HepG2 (cell line): ENCODE measurements around the gene NOXA1. TPM values are rescaled to one million over a fixed set of nuclear protein-coding genes. Genes with fewer than 3 reads are reported as not detected.
A peak's percentile ranks its signal among the peaks of the same experiment; 100 is the strongest.

Experiments used
- ATAC-seq: fragments of 200-7000 bp; cut with Tn5 transposase; 3 replicates; pipeline ENCODE4 v1.9.1; 2020; ENCODE audit warnings: mild to moderate bottlenecking, moderate library complexity
- BruUV-seq: library from RNA; stranded (reverse); fragments of 400-500 nt; replicated peaks from 2 replicates; lab custom pipeline; 2021; lab: Mats Ljungman, UMichigan
- CTCF ChIA-PET: fragments of 300-600 bp; formaldehyde crosslinking; extraction: SDS; loops from one replicate; lab custom pipeline; 2021; ENCODE audit warnings: low total read pairs, inconsistent platforms, low intra/inter-chr PET ratio; lab: Yijun Ruan, JAX
- POLR2A ChIA-PET: fragments of 350-600 bp; sonication (Branson Sonifier 250); formaldehyde crosslinking; loops from one replicate; lab custom pipeline; 2020; ENCODE audit warnings: antibody characterized with exemption, inconsistent platforms; lab: Yijun Ruan, JAX
- DNase-seq: peaks from one replicate; pipeline ENCODE4 v3.0.0-alpha.2; 2015; ENCODE audit warnings: low spot score
- FAIRE-seq: peaks from 3 replicates; lab custom pipeline; 2011; peaks lifted over from hg19 to GRCh38; lab: Jason Lieb, UNC
- H2AFZ ChIP-seq: one replicate; pipeline ENCODE4 v1.6.1; 2011; ENCODE audit warnings: low read length, inconsistent platforms
- H3K27ac ChIP-seq: fragments of 300-600 bp; 3 replicates; pipeline ENCODE4 v1.8.0; 2011; ENCODE audit warnings: mixed run types, mild to moderate bottlenecking, mixed read lengths, low read length, inconsistent platforms; ENCODE audit not compliant: insufficient read depth; ENCODE audit errors: extremely low read length
- H3K27me3 ChIP-seq, 2 experiments: fragments of 200-600 bp in 1 of 2; 2 replicates in 1 of 2; 3 replicates in 1 of 2; pipeline versions ENCODE4 v1.6.0 to v1.8.0; 2011; ENCODE audit warnings: low read length in 2 of 2, mild to moderate bottlenecking in 2 of 2, moderate library complexity in 2 of 2, inconsistent platforms in 1 of 2; ENCODE audit not compliant: insufficient read depth in 2 of 2, control insufficient read depth in 1 of 2
- H3K36me3 ChIP-seq, 2 experiments: fragments of 200-600 bp in 1 of 2; replicated peaks in 1 of 2; 2 replicates in 1 of 2; 3 replicates in 1 of 2; pipeline versions ENCODE4 v1.5.1 to v1.8.0; 2011; ENCODE audit warnings: low read length in 2 of 2, inconsistent platforms in 1 of 2; ENCODE audit not compliant: insufficient read depth in 2 of 2, control insufficient read depth in 1 of 2
- H3K4me1 ChIP-seq: 2 replicates; pipeline ENCODE4 v1.5.1; 2012; ENCODE audit warnings: low read length, inconsistent platforms; ENCODE audit not compliant: insufficient read depth
- H3K4me2 ChIP-seq: 2 replicates; pipeline ENCODE4 v1.6.0; 2011; ENCODE audit warnings: low read depth, low read length, inconsistent platforms
- H3K4me3 ChIP-seq, 3 experiments: fragments of 200-600 bp in 1 of 3; sonication (generic), shearing (Covaris generic) in 1 of 3; replicated peaks in 1 of 3; 2 replicates each; pipeline ENCODE4 v1.5.1; 2011 to 2016; ENCODE audit warnings: low read length in 3 of 3, inconsistent platforms in 2 of 3, low read depth in 2 of 3, mild to moderate bottlenecking in 2 of 3, control low read depth in 1 of 3, mixed read lengths in 1 of 3; ENCODE audit not compliant: insufficient read depth in 1 of 3
- H3K79me2 ChIP-seq: one replicate; pipeline ENCODE4 v1.6.1; 2011; ENCODE audit warnings: low read length, inconsistent platforms; ENCODE audit not compliant: insufficient read depth
- H3K9ac ChIP-seq: 2 replicates; pipeline ENCODE4 v1.6.0; 2011; ENCODE audit warnings: mild to moderate bottlenecking, low read depth, low read length, inconsistent platforms; ENCODE audit not compliant: insufficient read depth
- H3K9me3 ChIP-seq: 2 replicates; pipeline ENCODE4 v1.5.1; 2012; ENCODE audit warnings: mild to moderate bottlenecking, low read length
- H4K20me1 ChIP-seq: 2 replicates; pipeline ENCODE4 v1.6.0; 2011; ENCODE audit warnings: inconsistent platforms, mild to moderate bottlenecking, low read length, moderate library complexity; ENCODE audit not compliant: insufficient read depth
- ATF3 ChIP-seq: sonication (generic); formaldehyde crosslinking; IDR thresholded peaks from 2 replicates; pipeline ENCODE4 v1.4.0; 2020; ENCODE audit warnings: missing genetic modification reagents
- FOSL1 ChIP-seq: sonication (generic); formaldehyde crosslinking; IDR thresholded peaks from 2 replicates; pipeline ENCODE4 v1.9.0; 2021; ENCODE audit warnings: missing genetic modification reagents, borderline replicate concordance
- HDAC1 ChIP-seq: sonication (generic); formaldehyde crosslinking; IDR thresholded peaks from 2 replicates; pipeline ENCODE4 v1.5.1; 2020; ENCODE audit warnings: mild to moderate bottlenecking, missing genetic modification reagents
- HOXA3 ChIP-seq: sonication (generic); formaldehyde crosslinking; IDR thresholded peaks from 2 replicates; pipeline ENCODE4 v1.5.0; 2020; ENCODE audit warnings: missing genetic modification reagents
- NONO ChIP-seq, 2 experiments: fragments of 450-650 bp in 1 of 2; sonication (generic) in 1 of 2; formaldehyde crosslinking in 1 of 2; IDR thresholded peaks in 1 of 2; conservative IDR thresholded peaks in 1 of 2; 2 replicates each; pipeline versions ENCODE4 v1.6.1 to v1.8.0; 2017 to 2022; ENCODE audit warnings: mild to moderate bottlenecking in 1 of 2, missing genetic modification reagents in 1 of 2, moderate library complexity in 1 of 2
- POLR2G ChIP-seq: fragments of 200-400 bp; formaldehyde crosslinking; IDR thresholded peaks from 2 replicates; pipeline ENCODE4 v1.6.1; 2018; ENCODE audit warnings: mild to moderate bottlenecking, low read depth, low read length, moderate library complexity
- RBFOX2 ChIP-seq: fragments of 200-400 bp; formaldehyde crosslinking; IDR thresholded peaks from 2 replicates; pipeline ENCODE4 v1.6.1; 2017; ENCODE audit warnings: low read depth, mild to moderate bottlenecking, low read length
- SOX6 ChIP-seq, 2 experiments: fragments of 450-650 bp in 1 of 2; sonication (generic) in 1 of 2; formaldehyde crosslinking in 1 of 2; IDR thresholded peaks; 2 replicates each; pipeline versions ENCODE4 v1.4.0 to v1.6.1; 2017 to 2020; ENCODE audit warnings: antibody characterized with exemption in 1 of 2, mild to moderate bottlenecking in 1 of 2, missing genetic modification reagents in 1 of 2
- SRY ChIP-seq: sonication (generic); formaldehyde crosslinking; IDR thresholded peaks from 2 replicates; pipeline ENCODE4 v1.8.0; 2022; ENCODE audit warnings: mild to moderate bottlenecking, missing genetic modification reagents
- TBX2 ChIP-seq: sonication (generic); formaldehyde crosslinking; IDR thresholded peaks from 2 replicates; pipeline ENCODE4 v1.5.0; 2020; ENCODE audit warnings: missing genetic modification reagents, mild to moderate bottlenecking, borderline replicate concordance
- ZFP91 ChIP-seq: sonication (generic); formaldehyde crosslinking; IDR thresholded peaks from 2 replicates; pipeline ENCODE4 v1.9.0; 2022; ENCODE audit warnings: missing genetic modification reagents, mild to moderate bottlenecking, borderline replicate concordance
- ZNF180 ChIP-seq: sonication (generic); formaldehyde crosslinking; IDR thresholded peaks from 2 replicates; pipeline ENCODE4 v1.4.0; 2020; ENCODE audit warnings: low read depth, missing genetic modification reagents, borderline replicate concordance
- ZNF292 ChIP-seq: sonication (generic); formaldehyde crosslinking; IDR thresholded peaks from 2 replicates; pipeline ENCODE4 v1.8.1; 2022; ENCODE audit warnings: mild to moderate bottlenecking, low read depth, missing genetic modification reagents, borderline replicate concordance
- ZNF687 ChIP-seq: sonication (generic); formaldehyde crosslinking; IDR thresholded peaks from 2 replicates; pipeline ENCODE4 v1.5.1; 2020; ENCODE audit warnings: mild to moderate bottlenecking, missing genetic modification reagents, moderate library complexity
- ZNF788 ChIP-seq: sonication (generic); formaldehyde crosslinking; IDR thresholded peaks from 2 replicates; pipeline ENCODE4 v1.5.0; 2020; ENCODE audit warnings: mild to moderate bottlenecking, missing genetic modification reagents, borderline replicate concordance
- ZSCAN21 ChIP-seq: sonication (generic); formaldehyde crosslinking; IDR thresholded peaks from 2 replicates; pipeline ENCODE4 v1.8.0; 2022; ENCODE audit warnings: mild to moderate bottlenecking, missing genetic modification reagents, moderate library complexity, borderline replicate concordance
- WGBS: methylation state at CpG from one replicate; pipeline ENCODE4 v1.1.6; 2017; ENCODE audit warnings: low lambda C conversion rate; 5-methylcytosine and 5-hydroxymethylcytosine counted together
- in situ Hi-C: cut with HindIII; loops from 2 replicates; pipeline ENCODE4 v1.10.0; 2017; ENCODE audit warnings: low pct_unique_long_range_greater_than_20kb; ENCODE audit not compliant: extremely low pct_ligation_motif_present
- intact Hi-C: fragments of 100-400 bp; cut with micrococcal nuclease; formaldehyde crosslinking; loops from one replicate; pipeline ENCODE4 v1.10.0; 2022; ENCODE audit not compliant: unreplicated experiment
- polyA plus RNA-seq, 8 experiments: library from polyadenylated mRNA; depleted of rRNA in 3 of 8; stranded (reverse) in 7 of 8; unstranded in 1 of 8; fragments of >200 nt; fragmentation: Illumina TruSeq in 4 of 8; extraction: Trizol in 4 of 8; gene quantifications; 2 replicates each; pipeline versions ENCODE4 v1.2.1 to v1.2.3, GENCODE V29; 2011 to 2016; ENCODE audit warnings: low read depth in 4 of 8, missing spikeins in 1 of 8, mixed read lengths in 1 of 8; ENCODE audit not compliant: insufficient read depth in 1 of 8
- total RNA-seq, 5 experiments: library from RNA; depleted of rRNA; stranded (reverse); fragments of >200 nt; fragmentation: Illumina TruSeq; extraction: Trizol; gene quantifications; 2 replicates each; pipeline ENCODE4 v1.2.3, GENCODE V29; 2016; ENCODE audit warnings: low read depth in 1 of 5

The NOXA1 gene
- total and polyA plus RNA-seq, 2 of the 13 experiments (the other 11 are each of a cell fraction or from before 2014, with no cell fraction given): 0.78 to 1.2 TPM

GRCh38 chr9:137435980-137436760 is 13.0 kb downstream of the NOXA1 start:
- H4K20me1 ChIP-seq: no peaks in the 10 kb centered on the region
- no TSS peak for BruUV-seq
- peak overlapping the region in 2 of 3 experiments; percentile 30 to 59; a peak in 2 of 6 replicates for H3K4me3 ChIP-seq
- POLR2A ChIA-PET: interaction anchor here (0.7 kb wide), 1 partner anchor 13 kb away, joined by 5 read pairs; the partner anchor contains the start of genes EXD3 and NOXA1
- peak overlapping the region; percentile 68 for H3K4me2 ChIP-seq
- ATAC-seq: peak; percentile 75
- no peak overlapping the region for H3K27ac ChIP-seq
- peak overlapping the region; percentile 62 for H3K9ac ChIP-seq
- H2AFZ ChIP-seq: no peak overlapping the region
- FAIRE-seq: no peak
- WGBS: 36% methylated on average over 9 of the region's 42 CpGs
- CTCF ChIA-PET: no interaction called here
- peaks cover 11 to 35% of the 10 kb centered on the region in 2 experiments; a peak in 3 of 5 replicates for H3K27me3 ChIP-seq
- DNase-seq: peak; percentile 62
- H3K4me1 ChIP-seq: peaks cover 23% of the 10 kb centered on the region
- intact Hi-C loops: no loop called here
- no peaks in the 10 kb centered on the region for H3K79me2 ChIP-seq
- H3K9me3 ChIP-seq: no peaks in the 10 kb centered on the region
- in situ Hi-C loops: no loop called here
- no peaks in the 10 kb centered on the region for H3K36me3 ChIP-seq
- TF ChIP-seq SOX6 (IDR thresholded peaks at IDR 0.05) (no peak), SOX6 (CRISPR knock-in tag; IDR thresholded peaks at IDR 0.05) (no peak), ZSCAN21 (CRISPR knock-in tag) (0 out of 2 replicates have a peak, but pooled peaks have one; percentile 53), ZFP91 (CRISPR knock-in tag) (no peak), RBFOX2 (peak; percentile 15; the same call in 1 of the 2 replicates), FOSL1 (CRISPR knock-in tag) (peak; percentile 74), SRY (CRISPR knock-in tag) (0 out of 2 replicates have a peak, but pooled peaks have one; percentile 51), HDAC1 (CRISPR knock-in tag) (0 out of 2 replicates have a peak, but pooled peaks have one; percentile 36), NONO (IDR thresholded peaks at IDR 0.05) (no peak), NONO (CRISPR knock-in tag; conservative IDR thresholded peaks at IDR 0.05) (0 out of 2 replicates have a peak, but pooled peaks have one; percentile 9), ZNF180 (CRISPR knock-in tag) (no peak), HOXA3 (0 out of 2 replicates have a peak, but pooled peaks have one; percentile 23), ZNF788 (CRISPR knock-in tag) (no peak), ATF3 (CRISPR knock-in tag) (peak; percentile 75), POLR2G (0 out of 2 replicates have a peak, but pooled peaks have one; percentile 42), TBX2 (CRISPR knock-in tag) (peak; percentile 23; the same call in 1 of the 2 replicates), ZNF687 (CRISPR knock-in tag) (peak; percentile 57), ZNF292 (CRISPR knock-in tag) (no peak)
